Right ventricle myocardium inferior (tissue), 1 donor: ENCODE data around the gene MDP1. TPM values are rescaled to one million over a fixed set of nuclear protein-coding genes. Genes with fewer than 3 reads are reported as not detected.

Experiments used
- ATAC-seq: fragments of 200-7000 bp; cut with Tn5 transposase; one replicate; pipeline ENCODE4 v1.9.1; 2020; ENCODE audit warnings: mild to moderate bottlenecking, moderate library complexity
- DNase-seq: peaks from one replicate; pipeline ENCODE4 v3.0.0; 2021; ENCODE audit errors: missing footprints
- intact Hi-C: fragments of 100-400 bp; cut with DNase I; formaldehyde crosslinking; loops from one replicate; pipeline ENCODE4 v1.11.0; 2022
- total RNA-seq: library from RNA; stranded (reverse); fragmentation: NEBNext Ultra II Directional; extraction: Animal tissue kit (Norgen Biotek cat#: 25700); gene quantifications from one replicate; pipeline ENCODE4 v1.2.1, GENCODE V29; 2021
- donor health status: DM: no; HTN: yes; CAD: no; lungs with severe emphysema.

MDP1 gene
- total RNA-seq, 1 donor from 2014 or later, result 17.0 TPM

DNA sequence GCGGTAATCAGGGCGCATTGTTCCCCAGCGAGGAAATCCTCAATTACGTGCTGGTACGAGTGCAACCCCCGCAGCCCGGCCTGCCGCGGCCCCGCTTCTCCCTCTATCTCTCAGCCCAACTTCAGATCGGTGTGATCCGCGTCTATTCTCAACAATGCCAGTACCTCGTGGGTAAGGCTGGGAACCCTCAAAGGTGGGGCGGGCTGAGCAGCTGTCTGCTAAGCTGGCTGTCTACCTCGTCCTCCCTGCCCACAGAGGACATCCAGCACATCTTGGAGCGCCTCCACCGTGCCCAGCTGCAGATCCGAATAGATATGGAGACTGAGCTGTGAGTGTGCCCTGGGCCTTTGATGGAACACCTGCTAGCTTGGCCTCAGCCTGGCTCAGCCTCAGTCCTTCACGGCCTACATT, 43.0 kb downstream of the MDP1 start:
- ATAC-seq, result no peak
- DNase-seq, result no peak
- intact Hi-C loops, result no loop called here

DNA sequence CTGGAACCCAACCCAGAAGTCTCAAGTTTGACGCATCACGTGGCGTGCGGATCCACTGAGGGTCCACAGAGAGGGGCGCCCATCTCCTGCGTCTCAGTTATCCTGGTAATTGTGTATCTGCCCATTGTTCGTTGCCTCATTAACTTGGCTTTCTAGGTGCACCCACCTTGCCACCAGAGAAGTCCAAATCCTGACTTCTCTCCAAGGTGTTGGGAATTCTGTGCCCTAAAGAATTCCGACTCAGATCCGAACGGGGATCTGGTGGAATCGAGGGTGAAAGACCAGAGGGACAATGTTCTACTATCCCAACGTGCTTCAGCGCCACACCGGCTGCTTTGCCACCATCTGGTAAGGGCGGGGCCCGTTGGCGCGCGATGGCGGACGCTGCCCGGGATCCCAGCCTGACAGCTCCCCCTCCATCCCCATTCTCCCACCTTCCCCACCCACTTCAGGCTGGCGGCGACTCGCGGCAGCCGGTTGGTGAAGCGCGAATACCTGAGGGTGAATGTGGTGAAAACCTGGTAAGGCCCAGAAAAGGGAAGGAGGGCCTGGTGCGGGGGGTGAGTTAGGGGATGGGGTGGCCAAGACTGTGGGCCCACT, 43.5 kb downstream of the MDP1 start:
- intact Hi-C loops, result no loop called here
- DNase-seq, result peak; percentile 60
- no peak for ATAC-seq

DNA sequence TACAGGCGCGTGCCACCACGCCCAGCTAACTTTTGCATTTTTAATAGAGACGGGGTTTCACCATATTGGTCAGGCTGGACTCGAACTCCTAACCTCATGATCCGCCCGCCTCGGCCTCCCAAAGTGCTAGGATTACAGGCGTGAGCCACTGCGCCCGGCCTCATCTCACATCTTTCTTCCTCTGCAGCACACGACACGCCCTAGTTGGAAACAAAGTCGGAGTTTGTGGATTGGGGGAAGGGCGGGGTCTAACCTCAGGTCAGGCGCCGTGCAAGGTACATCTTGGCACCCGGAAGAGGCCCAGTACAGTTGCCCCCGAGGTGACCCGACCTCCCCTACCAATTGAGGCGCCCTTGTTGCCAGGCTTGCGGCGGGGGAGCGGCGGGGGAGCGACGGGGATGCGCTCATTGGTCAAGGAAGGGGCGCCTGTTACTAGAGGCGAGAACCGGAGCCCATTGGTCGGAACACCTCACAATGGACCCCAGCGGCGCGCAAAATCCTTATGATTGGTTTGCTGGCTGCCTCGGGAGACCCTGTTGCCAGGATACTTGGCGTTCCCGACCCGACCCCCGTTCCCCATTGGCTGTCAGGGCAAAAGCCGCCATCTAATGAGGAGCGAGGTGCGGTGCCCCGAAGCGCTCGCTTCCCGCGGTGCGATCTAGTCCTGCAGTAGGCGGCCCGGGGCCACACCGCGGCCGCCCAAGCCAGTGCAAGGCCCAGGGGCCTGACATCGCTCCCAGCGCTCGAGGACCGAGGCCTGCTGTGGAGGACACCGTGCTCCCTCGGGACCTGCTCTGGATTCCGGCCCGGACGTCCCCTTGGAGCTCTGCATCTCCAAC, 44.2 kb downstream of the MDP1 start, which contains the start of gene REC8:
TSS of gene REC8 (plus strand) at position 659 of the 839 bp plus-strand sequence. CDS start 473 bp downstream, outside the sequence.
- intact Hi-C loops, result no loop called here
- ATAC-seq, result peak; percentile 63
- DNase-seq, result peak; percentile 78

DNA sequence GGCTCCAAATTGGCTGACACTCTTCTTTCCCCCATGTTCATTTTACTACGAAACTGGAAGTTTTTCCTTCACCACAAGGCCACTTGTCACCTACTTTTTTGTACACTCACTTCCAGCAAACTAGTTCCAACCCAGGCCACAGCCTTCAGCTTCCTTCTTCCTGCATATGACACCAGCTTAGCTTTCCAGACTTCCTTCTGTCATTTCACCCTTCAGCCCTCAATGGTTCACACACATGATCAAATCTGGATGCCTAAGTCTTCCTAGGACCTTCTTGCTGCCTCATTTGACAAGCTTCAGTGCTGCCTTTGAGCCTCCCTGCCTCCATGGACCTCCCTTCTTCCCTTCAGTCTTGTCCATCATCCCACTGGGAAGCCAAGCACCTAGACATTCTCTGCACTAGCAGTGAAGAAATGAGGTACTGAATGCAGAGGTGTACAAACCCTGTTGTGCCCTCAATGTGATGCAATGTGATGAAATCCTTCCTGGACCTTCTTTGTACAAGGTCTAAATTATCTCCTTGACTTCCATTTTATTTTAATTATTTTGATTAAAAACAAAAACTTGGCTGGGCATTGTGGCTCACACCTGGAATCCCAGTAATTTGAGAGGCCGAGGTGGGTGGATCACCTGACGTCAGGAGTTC, 48.3 kb downstream of the MDP1 start:
- intact Hi-C loops, result no loop called here
- ATAC-seq, result no peak
- DNase-seq, result no peak

DNA sequence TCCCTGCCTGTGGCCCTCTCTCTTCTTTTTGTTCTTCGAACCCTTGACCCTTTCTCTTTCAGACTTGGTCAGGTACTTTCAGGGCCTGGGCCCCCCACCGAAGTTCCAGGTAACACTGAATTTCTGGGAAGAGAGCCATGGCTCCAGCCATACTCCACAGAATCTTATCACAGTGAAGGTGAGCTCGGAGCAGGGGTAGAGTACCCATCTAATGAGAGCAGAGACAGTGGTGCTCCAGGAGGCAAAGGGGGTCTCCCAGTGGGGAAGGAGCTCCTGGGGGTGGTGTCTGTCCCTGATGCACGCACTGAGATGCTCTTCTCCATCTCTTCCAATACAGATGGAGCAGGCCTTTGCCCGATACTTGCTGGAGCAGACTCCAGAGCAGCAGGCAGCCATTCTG, 50.1 kb downstream of the MDP1 start:
- intact Hi-C loops, result no loop called here
- ATAC-seq (no peak), DNase-seq (no peak)

DNA sequence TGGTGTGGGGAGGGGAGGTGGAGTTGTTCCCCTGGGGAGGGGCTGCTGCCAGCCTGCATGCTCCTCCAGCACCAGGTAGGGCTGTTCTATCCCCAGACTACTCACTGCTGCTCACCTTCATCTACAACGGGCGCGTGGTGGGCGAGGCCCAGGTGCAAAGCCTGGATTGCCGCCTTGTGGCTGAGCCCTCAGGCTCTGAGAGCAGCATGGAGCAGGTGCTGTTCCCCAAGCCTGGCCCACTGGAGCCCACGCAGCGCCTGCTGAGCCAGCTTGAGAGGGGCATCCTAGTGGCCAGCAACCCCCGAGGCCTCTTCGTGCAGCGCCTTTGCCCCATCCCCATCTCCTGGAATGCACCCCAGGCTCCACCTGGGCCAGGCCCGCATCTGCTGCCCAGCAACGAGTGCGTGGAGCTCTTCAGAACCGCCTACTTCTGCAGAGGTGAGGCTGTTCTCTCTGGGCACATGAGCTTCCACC, 51.3 kb downstream of the MDP1 start:
- intact Hi-C loops, result no loop called here
- no peak for ATAC-seq
- no peak for DNase-seq

Other genes starting within 250 kb of the MDP1 start
- 16.3 TPM for gene DHRS4L2, start 227.1 kb downstream of the MDP1 start, total RNA-seq
- gene CARMIL3, start 164.1 kb downstream of the MDP1 start, total RNA-seq, result 0.08 TPM
- not detected for gene CPNE6, start 144.5 kb downstream of the MDP1 start, total RNA-seq
- 4.3 TPM for gene PCK2, start 121.8 kb downstream of the MDP1 start, total RNA-seq
- gene DCAF11, start 101.3 kb downstream of the MDP1 start, total RNA-seq, result 84.7 TPM
- gene NRL, start 101.1 kb downstream of the MDP1 start, total RNA-seq, result 1.8 TPM
- 129 TPM for gene FITM1, start 85.4 kb downstream of the MDP1 start, total RNA-seq
- 140 TPM for gene PSME1, start 79.9 kb downstream of the MDP1 start, total RNA-seq
- 14.6 TPM for gene EMC9, start 74.5 kb downstream of the MDP1 start, total RNA-seq
- gene PSME2, start 69.5 kb downstream of the MDP1 start, total RNA-seq, result 109 TPM
- 33.4 TPM for gene RNF31, start 68.6 kb downstream of the MDP1 start, total RNA-seq
- 30.5 TPM for gene IRF9, start 54.8 kb downstream of the MDP1 start, total RNA-seq
- 2.4 TPM for gene REC8, start 44.0 kb downstream of the MDP1 start, total RNA-seq
- 10.5 TPM for gene IPO4, start 27.2 kb downstream of the MDP1 start, total RNA-seq
- gene TM9SF1, start 20.6 kb downstream of the MDP1 start, total RNA-seq, result 23.2 TPM
- gene TSSK4, start 10.4 kb downstream of the MDP1 start, total RNA-seq, result 0.43 TPM
- 28.5 TPM for gene CHMP4A, start 2.6 kb downstream of the MDP1 start, total RNA-seq
- gene NEDD8, start 16.3 kb upstream of the MDP1 start, total RNA-seq, result 218 TPM
- 29.1 TPM for gene GMPR2, start 16.9 kb upstream of the MDP1 start, total RNA-seq
- 33.0 TPM for gene TINF2, start 26.6 kb upstream of the MDP1 start, total RNA-seq
- 1.1 TPM for gene TGM1, start 47.1 kb upstream of the MDP1 start, total RNA-seq
- gene RABGGTA, start 55.5 kb upstream of the MDP1 start, total RNA-seq, result 21.5 TPM
- gene DHRS1, start 83.7 kb upstream of the MDP1 start, total RNA-seq, result 8.3 TPM
- 23.0 TPM for gene NOP9, start 83.8 kb upstream of the MDP1 start, total RNA-seq
- gene CIDEB, start 91.9 kb upstream of the MDP1 start, total RNA-seq, result 4.3 TPM
- 0.57 TPM for gene LTB4R2, start 94.1 kb upstream of the MDP1 start, total RNA-seq
- 2.1 TPM for gene LTB4R, start 95.4 kb upstream of the MDP1 start, total RNA-seq
- gene ADCY4, start 119.0 kb upstream of the MDP1 start, total RNA-seq, result 27.3 TPM
- gene RIPK3, start 123.9 kb upstream of the MDP1 start, total RNA-seq, result 4.2 TPM
- gene NFATC4, start 152.1 kb upstream of the MDP1 start, total RNA-seq, result 28.4 TPM
- 9.5 TPM for gene NYNRIN, start 182.9 kb upstream of the MDP1 start, total RNA-seq
- 1.1 TPM for gene CBLN3, start 213.6 kb upstream of the MDP1 start, total RNA-seq
- 23.3 TPM for gene KHNYN, start 213.9 kb upstream of the MDP1 start, total RNA-seq
- gene SDR39U1, start 226.7 kb upstream of the MDP1 start, total RNA-seq, result 76.6 TPM